OCI-LY7 (cell line): Measurements from ENCODE around the gene SLC45A3. TPM values are rescaled to one million over a fixed set of nuclear protein-coding genes. Genes with fewer than 3 reads are reported as not detected.

Source experiments
- BruUV-seq: library from RNA; stranded (reverse); fragments of 400-500 nt; replicated peaks from 2 replicates; lab custom pipeline; 2021; lab: Mats Ljungman, UMichigan
- CTCF ChIA-PET: fragments of 300-600 bp; sonication (Branson Sonifier 250); formaldehyde crosslinking; loops from one replicate; lab custom pipeline; 2022; ENCODE audit warnings: antibody characterized with exemption; ENCODE audit not compliant: unreplicated experiment; lab: Charles Lee
- POLR2A ChIA-PET: fragments of 300-600 bp; sonication (Branson Sonifier 250); formaldehyde crosslinking; loops from one replicate; lab custom pipeline; 2022; ENCODE audit warnings: antibody characterized with exemption; lab: Charles Lee
- DNase-seq: peaks from one replicate; pipeline ENCODE4 v3.0.0-alpha.2; 2015; ENCODE audit warnings: low spot score
- H2AFZ ChIP-seq: fragments of 200-600 bp; sonication (generic), shearing (Covaris generic); 2 replicates; pipeline ENCODE4 v1.6.1; 2014; ENCODE audit warnings: mild to moderate bottlenecking, antibody characterized with exemption, low read length, moderate library complexity
- H3K27ac ChIP-seq: fragments of 200-600 bp; sonication (generic); 2 replicates; pipeline ENCODE4 v1.5.1; 2014; ENCODE audit warnings: mixed run types, low read depth, mild to moderate bottlenecking, moderate library complexity, low read length, inconsistent platforms; ENCODE audit not compliant: poor library complexity, severe bottlenecking
- H3K36me3 ChIP-seq: fragments of 200-600 bp; sonication (generic); 2 replicates; pipeline ENCODE4 v1.6.1; 2014; ENCODE audit warnings: mild to moderate bottlenecking, antibody characterized with exemption, low read length, moderate library complexity, mixed read lengths; ENCODE audit not compliant: insufficient read depth
- H3K4me1 ChIP-seq: fragments of 200-600 bp; sonication (generic); 2 replicates; pipeline ENCODE4 v1.5.1; 2014; ENCODE audit warnings: mild to moderate bottlenecking, low read length; ENCODE audit not compliant: insufficient read depth, poor library complexity, severe bottlenecking
- H3K4me2 ChIP-seq: fragments of 200-600 bp; sonication (generic); 2 replicates; pipeline ENCODE4 v1.6.1; 2014; ENCODE audit warnings: mild to moderate bottlenecking, low read length
- H3K4me3 ChIP-seq: fragments of 200-600 bp; sonication (generic); 2 replicates; pipeline ENCODE4 v1.5.1; 2014; ENCODE audit warnings: mild to moderate bottlenecking, low read depth, low read length; ENCODE audit not compliant: poor library complexity, severe bottlenecking
- H3K79me2 ChIP-seq: fragments of 200-600 bp; sonication (generic); 2 replicates; pipeline ENCODE4 v1.6.1; 2016; ENCODE audit warnings: low read depth, mild to moderate bottlenecking, low read length, moderate library complexity, mixed read lengths; ENCODE audit not compliant: insufficient read depth
- H3K9me2 ChIP-seq: fragments of 200-600 bp; sonication (generic); 2 replicates; pipeline ENCODE4 v1.6.1; 2016; ENCODE audit warnings: mild to moderate bottlenecking, low read length, mixed read lengths; ENCODE audit not compliant: insufficient read depth
- H3K9me3 ChIP-seq: fragments of 200-600 bp; sonication (generic); 2 replicates; pipeline ENCODE4 v1.6.1; 2014; ENCODE audit warnings: mild to moderate bottlenecking, mixed run types, low read length, mixed read lengths
- H4K20me1 ChIP-seq: fragments of 200-600 bp; sonication (generic); 2 replicates; pipeline ENCODE4 v1.6.1; 2014; ENCODE audit warnings: mild to moderate bottlenecking, antibody characterized with exemption, low read length, moderate library complexity, mixed read lengths; ENCODE audit not compliant: insufficient read depth
- CTCF ChIP-seq: fragments of 200-600 bp; sonication (generic); conservative IDR thresholded peaks from 2 replicates; pipeline ENCODE4 v1.5.1; 2014; ENCODE audit warnings: mild to moderate bottlenecking, antibody characterized with exemption, low read length, moderate library complexity, mixed read lengths
- EZH2phosphoT487 ChIP-seq: fragments of 200-600 bp; sonication (generic); IDR thresholded peaks from 2 replicates; pipeline ENCODE4 v1.6.1; 2018; ENCODE audit warnings: low read depth, borderline replicate concordance, mild to moderate bottlenecking, mixed run types, antibody characterized with exemption, low read length, moderate library complexity, mixed read lengths
- intact Hi-C: fragments of 100-400 bp; cut with micrococcal nuclease; formaldehyde crosslinking; loops from one replicate; pipeline ENCODE4 v1.10.0; 2022; ENCODE audit not compliant: unreplicated experiment
- total RNA-seq, 2 experiments: library from RNA; depleted of rRNA in 1 of 2; stranded (reverse); fragments of >200 nt in 1 of 2; shearing (Covaris generic) in 1 of 2; gene quantifications; 2 replicates each; pipeline ENCODE4 v1.2.3, GENCODE V29; 2014 to 2022

SLC45A3 gene
- total RNA-seq, 2 experiments from 2014 or later: 2.4 to 5.3 TPM

DNA sequence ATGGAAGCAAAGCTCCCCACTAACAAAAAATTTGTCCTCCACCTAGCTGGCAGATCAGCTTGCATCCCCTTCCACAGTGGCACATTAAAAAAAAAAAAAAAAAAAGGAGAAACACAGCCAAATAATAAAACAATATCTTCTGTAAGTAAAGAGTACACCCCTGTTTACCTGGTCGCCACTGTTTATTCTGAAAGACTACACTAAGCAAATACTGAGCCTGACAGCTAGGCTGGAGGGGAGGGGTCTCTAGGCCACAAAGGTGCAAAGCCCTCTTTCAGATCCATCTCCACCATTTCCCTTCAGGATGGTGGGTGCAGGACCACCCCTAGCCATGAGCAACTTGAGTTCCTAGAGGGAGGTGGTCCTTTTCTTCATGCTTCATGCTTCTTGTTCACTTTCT is 22.8 kb upstream of the SLC45A3 start:
- H2AFZ ChIP-seq: no peak overlapping the region
- POLR2A ChIA-PET: interaction anchor here (0.6 to 1.3 kb wide), 7 partner anchors 8 to 1347 kb away, joined by 3 to 8 read pairs (median 3); no protein-coding TSS in a partner anchor
- BruUV-seq: no TSS peak

DNA sequence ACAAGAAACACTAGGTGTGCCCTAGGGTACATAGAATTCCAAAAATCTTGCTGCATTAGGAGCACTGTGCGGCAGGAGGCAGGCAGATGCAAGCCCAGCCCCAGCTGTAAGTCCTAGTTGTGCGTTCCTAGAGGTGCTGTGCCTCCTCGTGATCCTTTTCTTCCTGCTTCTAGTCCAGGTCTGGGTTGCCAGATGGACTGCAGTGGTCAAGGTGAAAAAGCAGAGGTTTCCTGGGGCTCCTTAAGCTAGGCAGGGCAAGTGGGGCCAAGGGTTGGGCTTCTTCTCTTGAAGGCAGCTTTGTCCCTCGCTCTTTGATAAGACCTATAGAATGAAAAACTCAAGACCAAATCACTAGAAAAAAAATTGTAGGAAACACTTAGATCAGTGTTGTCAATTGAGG is 21.6 kb upstream of the SLC45A3 start:
- Histone ChIP-seq H3K27ac (no peak overlapping the region), H2AFZ (no peak overlapping the region), H4K20me1 (no peaks in the 10 kb centered on the region), H3K9me3 (no peaks in the 10 kb centered on the region), H3K79me2 (no peaks in the 10 kb centered on the region), H3K4me2 (no peak overlapping the region), H3K9me2 (no peaks in the 10 kb centered on the region), H3K36me3 (peaks cover 44% of the 10 kb centered on the region), H3K4me1 (no peaks in the 10 kb centered on the region), H3K4me3 (no peak overlapping the region)
- no TSS peak for BruUV-seq
- POLR2A ChIA-PET: interaction anchor here (1.6 kb wide), 1 partner anchor 70 kb away, joined by 3 read pairs; the partner anchor contains the start of gene ELK4
- intact Hi-C loops: no loop called here
- no peak for TF ChIP-seq EZH2phosphoT487
- no peak for TF ChIP-seq CTCF
- CTCF ChIA-PET: no interaction called here
- no peak for DNase-seq

More for the DNA sequence above, 22.8 kb upstream of the SLC45A3 start:
- no peaks in the 10 kb centered on the region for H3K9me2 ChIP-seq
- H3K4me1 ChIP-seq: no peaks in the 10 kb centered on the region
- no peak overlapping the region for H3K4me3 ChIP-seq
- peaks cover 53% of the 10 kb centered on the region for H3K36me3 ChIP-seq
- H3K9me3 ChIP-seq: no peaks in the 10 kb centered on the region
- H3K79me2 ChIP-seq: no peaks in the 10 kb centered on the region
- no peaks in the 10 kb centered on the region for H4K20me1 ChIP-seq
- intact Hi-C loops: no loop called here
- H3K4me2 ChIP-seq: no peak overlapping the region
- TF ChIP-seq CTCF (no peak), EZH2phosphoT487 (no peak)
- no peak for DNase-seq
- no peak overlapping the region for H3K27ac ChIP-seq
- CTCF ChIA-PET: interaction anchor here (0.6 kb wide), 1 partner anchor 32 kb away, joined by 7 read pairs; no protein-coding TSS in a partner anchor

- no peak overlapping the region for H3K4me3 ChIP-seq
- TF ChIP-seq CTCF (no peak), EZH2phosphoT487 (no peak)
- DNase-seq: no peak
- POLR2A ChIA-PET: interaction anchor here (1.0 to 1.6 kb wide), 2 partner anchors 34 to 69 kb away, joined by 3 read pairs; partner anchors contain the start of gene ELK4
- no peaks in the 10 kb centered on the region for H3K79me2 ChIP-seq
- no peaks in the 10 kb centered on the region for H4K20me1 ChIP-seq
- H3K4me1 ChIP-seq: no peaks in the 10 kb centered on the region
- peaks cover 39% of the 10 kb centered on the region for H3K36me3 ChIP-seq
- no peak overlapping the region for H3K4me2 ChIP-seq
- no peaks in the 10 kb centered on the region for H3K9me3 ChIP-seq
- CTCF ChIA-PET: interaction anchor here (0.6 kb wide), 1 partner anchor 73 kb away, joined by 4 read pairs; no protein-coding TSS in a partner anchor
- intact Hi-C loops: no loop called here
- no TSS peak for BruUV-seq
- no peak overlapping the region for H2AFZ ChIP-seq
- H3K27ac ChIP-seq: no peak overlapping the region
- H3K9me2 ChIP-seq: no peaks in the 10 kb centered on the region
These were observed 21.1 kb upstream of the SLC45A3 start for GRCh38 chr1:205701420-205701819.
